Common myeloid progenitor, CD34-positive (primary cell): ENCODE results near the gene MYOF.

ENCODE experiments used
- CTCF ChIA-PET: fragments of 350-600 bp; sonication (Branson Sonifier 250); formaldehyde crosslinking; loops from one replicate; lab custom pipeline; 2021; ENCODE audit warnings: antibody characterized with exemption; lab: Charles Lee
- POLR2A ChIA-PET: fragments of 350-600 bp; sonication (Branson Sonifier 250); formaldehyde crosslinking; loops from one replicate; lab custom pipeline; 2021; ENCODE audit warnings: antibody characterized with exemption; lab: Charles Lee
- DNase-seq, 3 donors: peaks; one replicate each; pipeline versions ENCODE4 v3.0.0 to v3.0.0-alpha.2; 2013
- H3K27ac ChIP-seq, 2 experiments: 1 replicate in 1 of 2; 2 replicates in 1 of 2; pipeline ENCODE4 v1.7.0; 2013; ENCODE audit warnings: inconsistent platforms in 2 of 2, low read length in 2 of 2, mild to moderate bottlenecking in 2 of 2, low read depth in 1 of 2, moderate library complexity in 1 of 2; ENCODE audit not compliant: severe bottlenecking in 2 of 2, insufficient read depth in 1 of 2, poor library complexity in 1 of 2
- H3K27me3 ChIP-seq, 5 experiments: replicated peaks in 2 of 5; 1 replicate in 3 of 5; 2 replicates in 2 of 5; pipeline versions ENCODE4 v1.6.1 to v1.7.0; 2013; ENCODE audit warnings: low read length in 4 of 5, mild to moderate bottlenecking in 2 of 5, moderate library complexity in 2 of 5, inconsistent platforms in 1 of 5; ENCODE audit not compliant: insufficient read depth in 5 of 5, control insufficient read depth in 4 of 5
- H3K36me3 ChIP-seq, 4 experiments: 1 replicate in 2 of 4; 2 replicates in 2 of 4; pipeline versions ENCODE4 v1.6.1 to v1.7.0; 2013; ENCODE audit warnings: low read length in 3 of 4, control low read depth in 1 of 4, mild to moderate bottlenecking in 1 of 4; ENCODE audit not compliant: control insufficient read depth in 4 of 4, insufficient read depth in 4 of 4
- H3K4me1 ChIP-seq, 4 experiments: 1 replicate in 3 of 4; 2 replicates in 1 of 4; pipeline versions ENCODE4 v1.6.1 to v1.7.1; 2013; ENCODE audit warnings: low read length in 3 of 4, mild to moderate bottlenecking in 3 of 4, control low read depth in 1 of 4, inconsistent platforms in 1 of 4, moderate library complexity in 1 of 4; ENCODE audit not compliant: control insufficient read depth in 4 of 4, insufficient read depth in 4 of 4; ENCODE audit errors: control extremely low read depth in 1 of 4
- H3K4me3 ChIP-seq, 7 experiments: 1 replicate in 4 of 7; 2 replicates in 3 of 7; pipeline versions ENCODE4 v1.5.1 to v1.7.0; 2013; ENCODE audit warnings: mild to moderate bottlenecking in 7 of 7, low read length in 6 of 7, moderate library complexity in 6 of 7, inconsistent platforms in 2 of 7, low read depth in 2 of 7, control low read depth in 1 of 7; ENCODE audit not compliant: insufficient read depth in 4 of 7, control insufficient read depth in 1 of 7; ENCODE audit errors: extremely low read depth in 1 of 7
- H3K9me3 ChIP-seq, 5 experiments: 1 replicate in 4 of 5; 2 replicates in 1 of 5; pipeline versions ENCODE4 v1.6.1 to v1.7.1; 2013; ENCODE audit warnings: low read length in 4 of 5, mild to moderate bottlenecking in 2 of 5, inconsistent platforms in 1 of 5, low read depth in 1 of 5, moderate library complexity in 1 of 5; ENCODE audit not compliant: control insufficient read depth in 4 of 5, insufficient read depth in 2 of 5; ENCODE audit errors: control extremely low read depth in 1 of 5
- WGBS: methylation state at CpG from one replicate; pipeline ENCODE4 v1.1.5; 2013; ENCODE audit not compliant: insufficient coverage; 5-methylcytosine and 5-hydroxymethylcytosine counted together

MYOF gene

DNA sequence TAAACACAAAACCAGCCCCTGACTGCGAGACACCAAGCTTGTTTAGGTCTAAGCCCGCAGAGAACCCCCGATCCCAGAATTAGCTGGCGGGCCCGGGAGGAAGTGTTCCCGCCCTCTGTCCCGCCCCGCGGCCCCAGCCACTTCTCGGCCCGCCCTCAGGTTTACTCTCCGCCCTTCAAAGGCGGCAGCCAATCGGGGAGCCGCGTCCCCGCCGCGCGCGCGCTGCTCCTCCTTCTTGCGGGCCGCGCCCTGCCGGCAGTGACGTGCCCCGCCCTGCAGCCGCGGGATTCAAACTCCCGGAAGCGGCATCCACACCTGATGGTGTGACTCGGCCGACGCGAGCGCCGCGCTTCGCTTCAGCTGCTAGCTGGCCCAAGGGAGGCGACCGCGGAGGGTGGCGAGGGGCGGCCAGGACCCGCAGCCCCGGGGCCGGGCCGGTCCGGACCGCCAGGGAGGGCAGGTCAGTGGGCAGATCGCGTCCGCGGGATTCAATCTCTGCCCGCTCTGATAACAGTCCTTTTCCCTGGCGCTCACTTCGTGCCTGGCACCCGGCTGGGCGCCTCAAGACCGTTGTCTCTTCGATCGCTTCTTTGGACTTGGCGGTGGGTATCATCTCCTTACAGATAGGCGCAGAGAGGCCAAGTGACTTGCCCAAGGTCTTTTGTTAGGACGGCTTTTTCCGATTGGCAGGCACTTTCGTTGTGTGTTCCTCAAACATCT, 14.3 kb upstream of the MYOF start, which contains the start of gene CEP55:
CEP55 (plus strand) TSS at position 291 of the 720 bp plus-strand sequence. CDS start 3,440 bp downstream, outside the sequence.
- peak; percentile 91 to 96 (median 95) for DNase-seq
- Histone ChIP-seq H3K4me3 (peak within 1 kb of the TSS; percentile 63 to 96 (median 90)), H3K4me1 (peaks cover 4 to 25% (median 16%) of the 10 kb centered on the region in 4 experiments), H3K27me3 (peaks cover 0 to 7% (median 3%) of the 10 kb centered on the region in 5 experiments), H3K9me3 (no peaks in the 10 kb centered on the region), H3K27ac (no peak within 1 kb of the TSS), H3K36me3 (peaks cover 0 to 2% (median 0%) of the 10 kb centered on the region in 4 experiments)
- CTCF ChIA-PET: interaction anchor here (0.6 to 3.4 kb wide), 6 partner anchors 11 to 1392 kb away, joined by 3 to 14 read pairs (median 3); partner anchors contain the start of gene MYOF
- POLR2A ChIA-PET: interaction anchor here (0.7 kb wide), 1 partner anchor 138 kb away, joined by 3 read pairs; no protein-coding TSS in a partner anchor
- 1% methylated on average over 51 of the region's 68 CpGs for WGBS

DNA sequence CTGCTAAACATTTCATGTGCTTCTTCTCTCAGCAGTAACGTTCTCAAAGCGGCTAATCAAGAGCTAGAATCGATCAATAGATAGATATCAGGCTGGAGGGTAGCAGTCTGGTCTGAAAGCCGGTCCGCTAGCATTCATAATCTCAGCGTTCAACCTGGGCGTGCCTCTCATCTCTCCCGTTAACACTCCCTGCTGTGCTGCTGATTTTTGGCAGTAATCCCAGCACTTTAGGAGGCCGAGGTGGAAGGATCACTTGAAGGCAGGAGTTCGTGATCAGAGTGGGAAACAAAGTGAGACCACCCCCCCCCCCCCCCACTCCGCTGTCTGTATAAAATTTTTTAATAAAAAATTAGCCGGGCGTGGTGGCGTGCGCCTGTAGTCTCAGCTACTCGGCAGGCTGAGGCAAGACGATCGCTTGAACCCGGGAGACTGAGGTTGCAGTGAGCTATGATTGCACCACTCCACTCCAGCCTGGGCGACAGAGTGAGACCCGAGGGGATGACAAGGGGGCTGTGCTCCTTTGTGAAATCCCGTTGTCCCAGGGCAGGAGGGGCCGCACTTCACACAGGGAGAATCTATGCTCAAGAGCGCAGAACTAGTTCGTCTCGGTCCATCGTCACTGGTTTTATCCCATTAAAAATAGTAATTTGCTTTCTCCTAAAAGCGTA, 13.7 kb upstream of the MYOF start:
- no peak overlapping the region for H3K27ac ChIP-seq
- H3K4me1 ChIP-seq: peaks cover 4 to 25% (median 16%) of the 10 kb centered on the region in 4 experiments
- no peaks in the 10 kb centered on the region for H3K9me3 ChIP-seq
- peak overlapping the region; percentile 63 to 96 (median 90) for H3K4me3 ChIP-seq
- no peak for DNase-seq
- ChIA-PET POLR2A (interaction anchor here (0.7 kb wide), 1 partner anchor 138 kb away, joined by 3 read pairs; no protein-coding TSS in a partner anchor), CTCF (interaction anchor here (0.9 to 3.4 kb wide), 6 partner anchors 10 to 123 kb away, joined by 3 to 14 read pairs (median 3); partner anchors contain the start of gene MYOF)
- WGBS: 1% methylated on average over 20 of the region's 28 CpGs
- H3K27me3 ChIP-seq: peaks cover 0 to 7% (median 3%) of the 10 kb centered on the region in 5 experiments
- peaks cover 0 to 2% (median 0%) of the 10 kb centered on the region in 4 experiments for H3K36me3 ChIP-seq

DNA sequence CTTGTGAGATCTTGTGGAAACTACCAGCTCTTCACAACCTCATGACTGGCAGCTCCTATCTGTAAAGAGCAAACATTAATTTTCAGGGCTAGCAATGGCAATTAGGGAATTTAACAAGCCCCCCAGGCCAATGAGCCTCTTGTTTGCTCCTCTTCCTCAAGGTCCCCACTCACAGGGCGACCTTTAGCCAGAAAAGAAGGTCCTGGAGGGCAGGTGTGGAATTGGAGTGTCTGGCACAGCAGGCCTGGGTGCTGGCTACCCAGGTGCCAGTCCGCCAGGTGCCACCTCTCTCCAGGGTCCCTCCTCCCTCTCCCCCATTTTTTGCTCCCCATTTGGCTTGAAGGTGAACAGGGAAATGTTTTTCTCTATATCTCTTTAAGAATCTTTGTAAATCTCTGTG, 12.4 kb upstream of the MYOF start:
- Histone ChIP-seq H3K36me3 (no peaks in the 10 kb centered on the region), H3K9me3 (no peaks in the 10 kb centered on the region), H3K4me1 (peaks cover 4 to 25% (median 16%) of the 10 kb centered on the region in 4 experiments), H3K4me3 (no peak overlapping the region), H3K27ac (no peak overlapping the region), H3K27me3 (peaks cover 0 to 7% (median 3%) of the 10 kb centered on the region in 5 experiments)
- 80% methylated on average over 1 of the region's 2 CpGs for WGBS
- DNase-seq: no peak
- POLR2A ChIA-PET: no interaction called here
- CTCF ChIA-PET: interaction anchor here (1.0 to 3.4 kb wide), 3 partner anchors 13 to 118 kb away, joined by 3 to 14 read pairs (median 7); partner anchors contain the start of gene MYOF

DNA sequence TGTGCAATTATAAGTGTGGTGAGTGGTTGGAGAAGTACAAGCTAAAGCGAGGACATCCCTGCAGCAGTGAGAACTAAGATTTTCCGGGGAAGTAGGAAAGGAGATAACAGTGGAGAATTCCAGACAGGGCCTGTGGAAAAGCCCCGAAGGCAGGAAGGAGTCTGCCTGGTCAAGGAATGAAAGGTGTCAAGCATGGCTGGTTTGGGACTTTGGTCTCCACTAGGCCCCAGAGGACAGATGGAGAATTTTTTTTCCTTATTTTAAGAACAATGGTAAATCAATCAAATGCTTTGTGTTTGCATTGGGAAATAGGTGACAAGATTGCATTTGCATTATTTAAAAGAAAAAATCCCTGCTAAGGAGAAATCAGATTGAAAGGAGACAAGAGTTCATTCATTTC, 11.0 kb upstream of the MYOF start:
- Histone ChIP-seq H3K9me3 (no peaks in the 10 kb centered on the region), H3K27me3 (peaks cover 0 to 8% (median 3%) of the 10 kb centered on the region in 5 experiments), H3K27ac (no peak overlapping the region), H3K36me3 (no peaks in the 10 kb centered on the region), H3K4me1 (peaks cover 4 to 19% (median 13%) of the 10 kb centered on the region in 4 experiments), H3K4me3 (no peak overlapping the region)
- no peak for DNase-seq
- 86% methylated on average over 3 of the region's 3 CpGs for WGBS
- ChIA-PET CTCF (interaction anchor here (1.0 to 22.8 kb wide), 3 partner anchors 9 to 118 kb away, joined by 4 to 375 read pairs (median 18); partner anchors contain the start of gene MYOF), POLR2A (no interaction called here)

DNA sequence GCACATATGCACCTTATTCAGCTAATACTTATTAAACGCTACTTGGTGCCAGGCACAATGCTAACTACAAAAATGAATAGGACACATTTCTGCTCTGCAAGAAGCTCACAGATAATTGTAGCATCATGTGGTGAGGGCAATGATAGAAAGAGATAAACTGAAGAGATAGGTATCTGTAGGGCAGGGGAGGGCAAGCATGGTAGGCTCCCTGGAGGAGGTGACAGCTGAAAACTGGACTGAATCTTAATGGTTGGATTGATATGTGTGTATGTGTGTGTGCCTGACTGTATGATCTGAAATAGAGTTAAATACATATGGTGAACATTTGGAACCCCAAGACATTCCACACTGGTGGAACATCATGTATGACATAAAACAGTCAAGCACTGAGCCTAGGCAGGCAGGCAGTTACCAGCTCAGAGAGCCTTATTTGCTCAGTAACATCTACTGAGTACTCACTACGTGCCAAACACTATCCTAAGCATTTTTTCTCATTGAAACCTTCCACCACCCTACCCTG, 9.5 kb upstream of the MYOF start:
- ChIA-PET CTCF (interaction anchor here (0.6 to 22.8 kb wide), 3 partner anchors 9 to 117 kb away, joined by 3 to 375 read pairs (median 18); partner anchors contain the start of gene MYOF), POLR2A (no interaction called here)
- Histone ChIP-seq H3K27me3 (peaks cover 0 to 8% (median 3%) of the 10 kb centered on the region in 5 experiments), H3K9me3 (no peaks in the 10 kb centered on the region), H3K4me3 (no peak overlapping the region), H3K4me1 (peaks cover 0 to 8% (median 4%) of the 10 kb centered on the region in 4 experiments), H3K27ac (no peak overlapping the region), H3K36me3 (no peaks in the 10 kb centered on the region)
- no peak for DNase-seq
- WGBS: 100% methylated on average over 1 of the region's 2 CpGs

DNA sequence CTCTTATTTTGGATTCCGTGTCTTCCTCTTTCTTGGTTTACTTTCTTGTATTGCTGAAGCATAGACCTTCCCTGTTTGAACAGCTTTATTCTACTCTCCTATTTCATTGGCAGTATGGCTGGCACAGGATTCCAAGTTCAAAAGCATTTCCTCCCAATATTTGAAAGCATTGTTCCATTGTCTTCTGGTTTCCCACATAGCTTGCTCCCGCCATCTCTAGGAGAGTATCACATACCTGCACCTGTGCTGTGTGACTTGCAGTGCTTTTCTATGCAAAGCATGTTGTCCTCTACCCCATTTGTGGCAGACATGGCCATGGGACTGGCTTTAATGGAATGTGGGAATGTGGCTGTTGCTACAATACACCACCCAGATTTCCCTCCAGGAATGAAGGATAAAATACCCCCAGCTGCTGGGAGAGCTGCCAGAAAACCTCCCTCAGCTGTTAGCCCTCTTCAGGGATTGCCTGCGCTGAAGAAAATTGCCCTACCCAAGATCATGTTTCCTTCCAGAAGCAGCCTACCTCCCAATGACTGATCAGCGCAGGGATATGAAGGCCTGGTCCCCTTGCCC, 6.9 kb upstream of the MYOF start:
- POLR2A ChIA-PET: interaction anchor here (0.7 kb wide), 1 partner anchor 391 kb away, joined by 3 read pairs; no protein-coding TSS in a partner anchor
- Histone ChIP-seq H3K36me3 (no peaks in the 10 kb centered on the region), H3K9me3 (no peaks in the 10 kb centered on the region), H3K27ac (no peak overlapping the region), H3K4me1 (no peaks in the 10 kb centered on the region), H3K4me3 (no peak overlapping the region), H3K27me3 (peaks cover 0 to 2% (median 1%) of the 10 kb centered on the region in 5 experiments)
- no peak for DNase-seq
- WGBS: 96% methylated on average over 4 of the region's 4 CpGs
- CTCF ChIA-PET: interaction anchor here (1.1 to 22.8 kb wide), 6 partner anchors 21 to 130 kb away, joined by 3 to 375 read pairs (median 4); no protein-coding TSS in a partner anchor
